ENCODE measurements around the gene FHAD1.
"Not testable (repeated sequence)": the region's sequence is repeated elsewhere in the genome, so short reads cannot be mapped to it uniquely, and the experiment has no call there.

The FHAD1 gene

GRCh38 chr1:15424146-15424667, 177.2 kb downstream of the FHAD1 start:
- ATAC-seq = no peak

DNA sequence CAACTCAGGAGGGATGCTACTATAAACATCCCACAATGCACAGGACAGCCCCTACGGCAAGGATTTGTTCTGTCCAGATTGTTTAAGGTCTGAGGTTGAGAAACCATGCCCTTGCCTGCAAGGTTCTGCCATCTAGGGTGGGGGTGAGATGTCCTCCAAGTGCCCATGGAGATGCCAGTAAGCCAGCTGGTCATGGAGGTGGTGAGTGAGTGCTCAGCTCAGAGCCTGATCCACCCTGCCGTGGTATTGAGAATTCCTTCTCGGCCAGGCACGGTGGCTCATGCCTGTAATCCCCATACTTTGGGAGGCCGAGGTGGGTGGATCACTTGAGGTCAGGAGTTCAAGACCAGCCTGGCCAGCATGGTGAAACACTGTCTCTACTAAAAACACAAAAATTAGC, 178.0 kb downstream of the FHAD1 start:
- ATAC-seq = no peak

DNA sequence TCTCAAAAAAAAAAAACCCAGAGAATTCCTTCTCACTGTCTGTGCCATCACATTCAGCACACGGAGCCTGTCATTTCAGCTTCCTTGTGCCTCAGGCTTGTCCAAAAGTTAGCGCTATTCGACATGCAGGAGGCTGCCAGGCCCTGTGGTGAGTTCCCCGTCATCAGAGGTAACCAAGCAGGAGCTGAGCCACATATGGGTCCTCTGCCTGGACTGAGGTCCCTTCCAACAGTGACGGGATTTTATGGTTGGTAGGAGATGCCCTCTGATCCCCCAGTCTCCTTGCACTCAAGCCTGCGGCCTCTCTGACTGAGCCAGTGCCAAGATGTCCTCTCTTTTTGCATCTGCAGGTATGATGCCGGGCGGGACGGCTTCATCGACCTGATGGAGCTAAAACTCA, 178.5 kb downstream of the FHAD1 start:
- no peak for ATAC-seq

DNA sequence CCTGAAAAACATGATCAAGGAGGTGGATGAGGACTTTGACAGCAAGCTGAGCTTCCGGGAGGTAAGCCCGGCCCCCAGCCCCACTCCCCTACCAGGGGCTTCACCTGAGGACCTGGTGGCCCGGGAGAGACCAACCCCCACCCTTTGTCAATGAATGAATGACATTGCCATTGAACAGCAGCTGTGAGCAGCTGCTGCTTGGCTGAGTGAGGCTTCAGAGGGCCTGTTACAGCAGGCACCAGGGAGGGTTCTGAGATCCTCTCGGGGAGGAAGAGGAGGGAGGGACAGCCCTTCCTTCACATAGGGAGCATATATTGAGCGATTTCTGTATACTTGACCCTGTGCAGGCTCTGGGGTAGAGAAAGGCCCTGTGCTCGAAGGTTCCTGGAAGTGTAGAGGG, 178.9 kb downstream of the FHAD1 start:
- ATAC-seq = no peak

GRCh38 chr1:15426492-15427279, 179.7 kb downstream of the FHAD1 start:
- ATAC-seq = no peak

- ATAC-seq = no peak
Observed at GRCh38 chr1:15427280-15427666, 180.2 kb downstream of the FHAD1 start.

DNA sequence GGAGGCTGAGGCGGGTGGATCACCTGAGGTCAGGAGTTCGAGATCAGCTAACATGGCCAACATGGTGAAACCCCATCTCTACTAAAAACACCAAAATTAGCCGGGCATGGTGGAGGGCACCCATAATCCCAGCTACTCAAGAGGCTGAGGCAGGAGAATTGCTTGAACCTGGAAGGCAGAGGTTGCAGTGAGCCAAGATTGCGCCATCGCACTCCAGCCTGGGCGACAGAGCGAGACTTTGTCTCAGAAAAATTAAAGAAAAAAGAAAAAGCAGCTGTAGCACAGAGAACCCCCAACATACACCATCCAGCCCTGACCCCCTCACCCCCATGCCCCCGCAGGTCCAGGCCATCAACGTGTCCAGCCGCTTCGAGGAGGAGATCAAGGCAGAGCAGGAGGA, 181.2 kb downstream of the FHAD1 start:
- ATAC-seq = not testable (repeated sequence)

- no peak for ATAC-seq
Observed at GRCh38 chr1:15428815-15429435, 181.9 kb downstream of the FHAD1 start.

GRCh38 chr1:15429701-15430149, 182.7 kb downstream of the FHAD1 start:
- ATAC-seq = no peak

GRCh38 chr1:15430787-15431570, 184.0 kb downstream of the FHAD1 start:
- ATAC-seq = peak; percentile 45 to 50

GRCh38 chr1:15431571-15431948, 184.5 kb downstream of the FHAD1 start:
- ATAC-seq = no peak

DNA sequence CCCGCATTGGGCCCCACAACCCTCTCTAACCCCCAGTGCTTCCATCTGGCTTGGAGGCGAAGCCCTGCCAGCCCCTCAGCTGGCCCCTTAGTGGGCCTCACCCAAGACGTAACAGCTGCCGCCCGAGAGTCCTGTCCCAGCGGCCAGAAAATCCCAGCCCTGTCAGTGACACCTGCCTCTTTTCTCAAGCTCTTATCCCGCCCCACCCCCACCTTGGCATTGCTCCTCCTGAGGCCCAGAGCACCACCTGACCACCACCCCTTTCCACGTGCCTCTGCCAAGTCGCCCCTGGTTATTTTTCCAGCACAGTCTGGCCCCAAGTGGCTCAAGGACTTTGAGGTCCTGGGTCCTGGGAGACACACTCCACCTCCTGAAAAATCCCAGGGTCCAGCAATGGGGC, 185.3 kb downstream of the FHAD1 start:
- ATAC-seq = no peak

DNA sequence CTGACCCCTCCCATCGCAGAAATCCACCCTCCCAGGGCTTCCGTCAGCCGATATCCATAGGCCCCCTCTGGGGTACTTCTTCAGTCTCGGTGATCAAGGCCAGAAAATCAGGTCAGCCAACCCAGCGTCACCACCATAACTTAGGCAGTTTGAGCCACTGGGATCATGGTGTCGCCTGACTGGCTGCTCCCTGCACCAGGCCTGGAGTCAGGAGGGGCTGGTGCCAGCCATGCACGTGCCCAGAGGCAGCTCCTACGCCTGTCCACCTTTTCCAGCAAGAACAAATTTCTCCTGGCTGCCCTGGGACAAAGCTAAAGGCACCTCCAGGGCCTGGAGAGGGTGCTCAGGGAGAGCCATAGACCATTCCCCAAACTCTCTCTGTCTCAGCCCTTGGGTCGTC, 186.4 kb downstream of the FHAD1 start:
- no peak for ATAC-seq

- not testable (repeated sequence) for ATAC-seq
Observed at GRCh38 chr1:15434739-15435138, 187.7 kb downstream of the FHAD1 start.

- no peak for ATAC-seq
Observed at GRCh38 chr1:15435239-15436077, 188.4 kb downstream of the FHAD1 start.

- no peak for ATAC-seq
Observed at GRCh38 chr1:15436881-15437442, 189.9 kb downstream of the FHAD1 start.

- no peak for ATAC-seq
Observed at GRCh38 chr1:15439325-15439724, 192.3 kb downstream of the FHAD1 start.

- no peak for ATAC-seq
Observed at GRCh38 chr1:15440357-15440756, 193.3 kb downstream of the FHAD1 start.

- ATAC-seq = no peak
Observed at GRCh38 chr1:15441247-15441646, 194.2 kb downstream of the FHAD1 start.

DNA sequence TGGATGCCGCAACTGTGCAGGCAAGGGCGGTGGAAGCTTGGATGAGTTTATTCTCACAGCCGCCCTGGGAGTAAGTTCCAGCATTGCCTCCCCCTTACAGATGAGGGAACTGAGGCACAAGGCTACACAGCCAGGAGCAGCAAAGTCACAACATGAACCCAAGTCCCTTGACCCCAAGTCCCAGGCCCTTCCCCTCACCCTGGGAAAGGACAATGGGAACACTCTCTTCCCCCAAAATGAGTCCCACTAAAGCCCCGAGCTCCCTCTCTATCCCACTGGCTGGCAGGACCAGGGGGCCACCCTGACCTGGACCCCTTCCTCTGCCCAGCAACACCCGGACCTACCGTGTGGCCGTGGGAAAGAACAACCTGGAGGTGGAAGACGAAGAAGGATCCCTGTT, 195.1 kb downstream of the FHAD1 start:
- ATAC-seq = no peak

GRCh38 chr1:15442759-15443158, 195.7 kb downstream of the FHAD1 start:
- no peak for ATAC-seq

- ATAC-seq = no peak
Observed at GRCh38 chr1:15443281-15443680, 196.3 kb downstream of the FHAD1 start.

All from activated CD4-positive, CD25-positive, alpha-beta regulatory T cell treated with anti-CD3 and anti-CD28 coated beads, Interleukin-2, amount 50 U/mL, for 24 hours (primary cell).